ENCODE results near the gene CCDC63. TPM values are rescaled to one million over a fixed set of nuclear protein-coding genes. Genes with fewer than 3 reads are reported as not detected.

Gene CCDC63
- polyA plus RNA-seq, 4 donors: not detected

GRCh38 chr12:110920324-110920910 lies 73.6 kb downstream of the CCDC63 start, which contains the start of gene MYL2:
Gene MYL2 (minus strand): TSS chr12:110920579. CDS start chr12:110920529, 50 bp downstream.
- DNase-seq (ENCODE audit: low read depth in 4 of 4, low spot score in 2 of 4): no peak

GRCh38 chr12:110921262-110921661 lies 74.5 kb downstream of the CCDC63 start:
- no peak for DNase-seq (ENCODE audit: low read depth in 4 of 4, low spot score in 2 of 4)

- DNase-seq (ENCODE audit: low read depth in 4 of 4, low spot score in 2 of 4): no peak
These were observed 75.9 kb downstream of the CCDC63 start for GRCh38 chr12:110922652-110923051.

GRCh38 chr12:110923192-110923591 lies 76.4 kb downstream of the CCDC63 start:
- no peak for DNase-seq (ENCODE audit: low read depth in 4 of 4, low spot score in 2 of 4)

- DNase-seq (ENCODE audit: low read depth in 4 of 4, low spot score in 2 of 4): no peak
These were observed 77.0 kb downstream of the CCDC63 start for GRCh38 chr12:110923692-110924334.

- DNase-seq (ENCODE audit: low read depth in 4 of 4, low spot score in 2 of 4): no peak
These were observed 80.8 kb downstream of the CCDC63 start for GRCh38 chr12:110927546-110927945.

- no peak for DNase-seq (ENCODE audit: low read depth in 4 of 4, low spot score in 2 of 4)
These were observed 81.9 kb downstream of the CCDC63 start for GRCh38 chr12:110928700-110929099.

GRCh38 chr12:110929818-110930217 lies 83.0 kb downstream of the CCDC63 start:
- DNase-seq (ENCODE audit: low read depth in 4 of 4, low spot score in 2 of 4): no peak

GRCh38 chr12:110930348-110931314 lies 83.8 kb downstream of the CCDC63 start:
- DNase-seq (ENCODE audit: low read depth in 4 of 4, low spot score in 2 of 4): no peak

- no peak for DNase-seq (ENCODE audit: low read depth in 4 of 4, low spot score in 2 of 4)
These were observed 84.5 kb downstream of the CCDC63 start for GRCh38 chr12:110931315-110931728.

GRCh38 chr12:110932046-110932445 lies 85.3 kb downstream of the CCDC63 start:
- no peak for DNase-seq (ENCODE audit: low read depth in 4 of 4, low spot score in 2 of 4)

- no peak for DNase-seq (ENCODE audit: low read depth in 4 of 4, low spot score in 2 of 4)
These were observed 86.7 kb downstream of the CCDC63 start for GRCh38 chr12:110933326-110933974.

GRCh38 chr12:110934093-110934852 lies 87.5 kb downstream of the CCDC63 start:
- no peak for DNase-seq (ENCODE audit: low read depth in 4 of 4, low spot score in 2 of 4)

GRCh38 chr12:110935588-110935987 lies 88.8 kb downstream of the CCDC63 start:
- DNase-seq (ENCODE audit: low read depth in 4 of 4, low spot score in 2 of 4): no peak

GRCh38 chr12:110936367-110937103 lies 89.7 kb downstream of the CCDC63 start:
- DNase-seq (ENCODE audit: low read depth in 4 of 4, low spot score in 2 of 4): no peak

GRCh38 chr12:110937104-110937641 lies 90.4 kb downstream of the CCDC63 start:
- peak in 3 of 4 donors; percentile 18 to 32 (median 21) for DNase-seq (ENCODE audit: low read depth in 4 of 4, low spot score in 2 of 4)

GRCh38 chr12:110940296-110940695 lies 93.5 kb downstream of the CCDC63 start:
- DNase-seq (ENCODE audit: low read depth in 4 of 4, low spot score in 2 of 4): no peak

- no peak for DNase-seq (ENCODE audit: low read depth in 4 of 4, low spot score in 2 of 4)
These were observed 94.1 kb downstream of the CCDC63 start for GRCh38 chr12:110940933-110941332.

- no peak for DNase-seq (ENCODE audit: low read depth in 4 of 4, low spot score in 2 of 4)
These were observed 94.6 kb downstream of the CCDC63 start for GRCh38 chr12:110941391-110941790.

Data from left renal cortex interstitium (tissue), 4 donors.